Motor neuron (in vitro differentiated cells): ENCODE results near the gene UGT1A7. TPM values are rescaled to one million over a fixed set of nuclear protein-coding genes. Genes with fewer than 3 reads are reported as not detected.
"Not testable (repeated sequence)": the region's sequence is repeated elsewhere in the genome, so short reads cannot be mapped to it uniquely, and the experiment has no call there.

ENCODE experiments used
- ATAC-seq, 8 experiments: fragments of 200-7000 bp; cut with Tn5 transposase; replicated peaks in 6 of 8; 2 replicates each; pipeline ENCODE4 v1.8.0; 2021; ENCODE audit warnings: mild to moderate bottlenecking in 8 of 8, moderate library complexity in 8 of 8
- H3K27ac ChIP-seq, 2 donors: fragments of 250-450 bp; sonication (Bioruptor Pico); 2 replicates each; pipeline ENCODE4 v1.9.0; 2021; ENCODE audit warnings: antibody characterized with exemption in 2 of 2, mild to moderate bottlenecking in 2 of 2, moderate library complexity in 1 of 2
- H3K4me1 ChIP-seq, 2 donors: fragments of 250-450 bp; sonication (Bioruptor Pico); replicated peaks in 1 of 2; 2 replicates each; pipeline ENCODE4 v1.6.1; 2021; ENCODE audit warnings: antibody characterized with exemption in 2 of 2, mild to moderate bottlenecking in 2 of 2, moderate library complexity in 1 of 2
- H3K4me3 ChIP-seq, 5 donors: fragments of 250-450 bp; sonication (Bioruptor Pico); 2 replicates each; pipeline ENCODE4 v1.9.0; 2021; ENCODE audit warnings: antibody characterized with exemption in 5 of 5, mild to moderate bottlenecking in 5 of 5, moderate library complexity in 4 of 5
- WGBS, 10 experiments: fragments of 450-650 bp; shearing (Covaris generic); methylation state at CpG; one replicate each; pipeline ENCODE4 v1.0.0; 2022; 5-methylcytosine and 5-hydroxymethylcytosine counted together
- in situ Hi-C, 9 experiments: fragments of 400-800 bp; cut with MboI; loops; one replicate each; pipeline ENCODE4 v1.15.0; 2021; ENCODE audit warnings: low sequenced_read_pairs in 9 of 9, low pct_unique_long_range_greater_than_20kb in 2 of 9; ENCODE audit not compliant: unreplicated experiment in 9 of 9
- total RNA-seq, 8 experiments: library from RNA; unstranded; fragments of 300-600 nt; gene quantifications; 2 replicates each; pipeline versions ENCODE4 v1.2.3 to v1.2.4, GENCODE V29; 2022

The UGT1A7 gene
- total RNA-seq, result 10 to 100 TPM in 1 of 8 experiments, 1 to 10 TPM in 2, under 1 TPM in 3, not detected in 2; 0.09 to 41.0 (median 0.82) TPM

GRCh38 chr2:233681521-233682099 lies at the start of gene UGT1A7:
UGT1A7 (plus strand) TSS chr2:233681901; CDS start chr2:233681938, 37 bp downstream.
- 20 to 100% (median 65%) methylated on average over 1 to 5 of the region's 5 CpGs for WGBS, 10 experiments
- Histone ChIP-seq H3K27ac (no peak within 1 kb of the TSS), H3K4me1 (no peaks in the 10 kb centered on the region), H3K4me3 (no peak within 1 kb of the TSS)
- no peak for ATAC-seq
- in situ Hi-C loops, result no loop called here

DNA sequence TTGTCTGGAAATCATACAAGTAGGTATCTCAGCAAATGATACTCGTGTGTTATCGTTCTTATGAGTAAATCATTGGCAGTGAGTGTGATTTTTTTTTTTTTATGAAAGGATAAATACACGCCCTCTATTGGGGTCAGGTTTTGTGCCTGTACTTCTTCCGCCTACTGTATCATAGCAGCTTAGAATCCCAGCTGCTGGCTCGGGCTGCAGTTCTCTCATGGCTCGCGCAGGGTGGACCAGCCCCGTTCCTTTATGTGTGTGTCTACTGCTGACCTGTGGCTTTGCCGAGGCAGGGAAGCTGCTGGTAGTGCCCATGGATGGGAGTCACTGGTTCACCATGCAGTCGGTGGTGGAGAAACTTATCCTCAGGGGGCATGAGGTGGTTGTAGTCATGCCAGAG lies 45.4 kb upstream of the UGT1A7 start, which contains the start of gene UGT1A10:
TSS of gene UGT1A10 (plus strand) at position 143 of the 400 bp plus-strand sequence. CDS start at position 218, 75 bp downstream.
- H3K27ac ChIP-seq, H3K4me3 ChIP-seq, ATAC-seq, H3K4me1 ChIP-seq, in situ Hi-C loops: not testable (repeated sequence)
- WGBS, 10 experiments, result 20 to 88% (median 79%) methylated on average over 1 to 9 of the region's 10 CpGs; no CpG with 5 or more reads in 1 of the 10 experiments

GRCh38 chr2:233638836-233639235 lies 42.9 kb upstream of the UGT1A7 start:
- Histone ChIP-seq H3K4me3 (no peak overlapping the region), H3K4me1 (no peaks in the 10 kb centered on the region), H3K27ac (no peak overlapping the region)
- in situ Hi-C loops, result no loop called here
- ATAC-seq, result peak in 1 of 8 experiments; percentile 17
- 0 to 80% (median 44%) methylated on average over 1 to 5 of the region's 5 CpGs; no CpG with 5 or more reads in 4 of the 10 experiments for WGBS, 10 experiments

DNA sequence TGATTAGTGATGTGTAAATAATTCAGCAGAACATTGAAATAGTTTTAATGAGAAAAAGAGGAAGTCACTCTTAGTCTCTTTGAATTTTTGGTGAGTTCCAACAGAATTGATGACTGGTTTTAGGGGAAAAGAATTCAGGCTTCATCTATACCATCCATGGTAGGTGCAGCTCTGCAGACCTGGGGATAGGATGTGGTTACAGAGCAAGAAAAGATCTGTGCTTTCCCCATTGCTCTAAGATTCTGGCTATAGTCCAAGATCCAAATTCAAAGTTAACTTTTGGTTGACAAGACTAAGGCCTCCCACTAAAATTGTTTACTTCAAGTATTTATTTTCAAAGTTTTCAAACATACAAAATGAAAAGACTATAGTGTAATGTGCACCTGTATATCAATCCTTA lies 41.8 kb upstream of the UGT1A7 start:
- Histone ChIP-seq H3K4me3 (no peak overlapping the region), H3K4me1 (no peaks in the 10 kb centered on the region), H3K27ac (no peak overlapping the region)
- no peak for ATAC-seq
- in situ Hi-C loops, result no loop called here

- ATAC-seq, result peak in 3 of 8 experiments; percentile 41 to 50 (median 45)
Measured at GRCh38 chr2:233643128-233643527, 38.6 kb upstream of the UGT1A7 start.

GRCh38 chr2:233646033-233646432 lies 35.7 kb upstream of the UGT1A7 start:
- 38 to 100% (median 73%) methylated on average over 1 to 2 of the region's 3 CpGs; no CpG with 5 or more reads in 1 of the 10 experiments for WGBS, 10 experiments
- H3K4me3 ChIP-seq, in situ Hi-C loops, H3K27ac ChIP-seq, ATAC-seq, H3K4me1 ChIP-seq: not testable (repeated sequence)

More at GRCh38 chr2:233643128-233643527, 38.6 kb upstream of the UGT1A7 start:
- in situ Hi-C loops, result no loop called here
- H3K4me3 ChIP-seq, result no peak overlapping the region
- WGBS, 10 experiments, result 80 to 88% methylated on average over 1 of the region's 1 CpG; no CpG with 5 or more reads in 8 of the 10 experiments
- no peak overlapping the region for H3K27ac ChIP-seq
- H3K4me1 ChIP-seq, result no peaks in the 10 kb centered on the region

- in situ Hi-C loops, result no loop called here
- 40 to 92% (median 83%) methylated on average over 1 to 4 of the region's 4 CpGs; no CpG with 5 or more reads in 1 of the 10 experiments for WGBS, 10 experiments
- Histone ChIP-seq H3K4me1 (no peaks in the 10 kb centered on the region), H3K4me3 (no peak overlapping the region), H3K27ac (no peak overlapping the region)
- ATAC-seq, result no peak
Measured at GRCh38 chr2:233650981-233651380, 30.7 kb upstream of the UGT1A7 start.

- no peak for ATAC-seq
- no peaks in the 10 kb centered on the region for H3K4me1 ChIP-seq
- no peak overlapping the region for H3K27ac ChIP-seq
- H3K4me3 ChIP-seq, result no peak overlapping the region
- 88 to 100% (median 100%) methylated on average over 2 of the region's 2 CpGs; no CpG with 5 or more reads in 4 of the 10 experiments for WGBS, 10 experiments
- in situ Hi-C loops, result no loop called here
Measured at GRCh38 chr2:233651430-233651829, 30.3 kb upstream of the UGT1A7 start.

- no peaks in the 10 kb centered on the region for H3K4me1 ChIP-seq
- no peak for ATAC-seq
- no peak overlapping the region for H3K27ac ChIP-seq
- H3K4me3 ChIP-seq, result no peak overlapping the region
- in situ Hi-C loops, result no loop called here
- 34 to 100% (median 69%) methylated on average over 1 to 6 of the region's 6 CpGs; no CpG with 5 or more reads in 1 of the 10 experiments for WGBS, 10 experiments
Measured at GRCh38 chr2:233654501-233654900, 27.2 kb upstream of the UGT1A7 start.

- Histone ChIP-seq H3K4me3 (no peak overlapping the region), H3K27ac (no peak overlapping the region), H3K4me1 (no peaks in the 10 kb centered on the region)
- in situ Hi-C loops, result no loop called here
- whole genome bisulfite sequencing, 10 experiments, result 50 to 100% (median 60%) methylated on average over 1 of the region's 1 CpG; no CpG with 5 or more reads in 3 of the 10 experiments
- ATAC-seq, result no peak
Measured at GRCh38 chr2:233655043-233655442, 26.7 kb upstream of the UGT1A7 start.

- in situ Hi-C loops, H3K27ac ChIP-seq, H3K4me3 ChIP-seq, H3K4me1 ChIP-seq: not testable (repeated sequence)
- ATAC-seq, result peak in 6 of 8 experiments; percentile 32 to 99 (median 74)
- WGBS, 10 experiments, result 80 to 100% methylated on average over 1 of the region's 3 CpGs; no CpG with 5 or more reads in 8 of the 10 experiments
Measured at GRCh38 chr2:233655943-233656342, 25.8 kb upstream of the UGT1A7 start.

DNA sequence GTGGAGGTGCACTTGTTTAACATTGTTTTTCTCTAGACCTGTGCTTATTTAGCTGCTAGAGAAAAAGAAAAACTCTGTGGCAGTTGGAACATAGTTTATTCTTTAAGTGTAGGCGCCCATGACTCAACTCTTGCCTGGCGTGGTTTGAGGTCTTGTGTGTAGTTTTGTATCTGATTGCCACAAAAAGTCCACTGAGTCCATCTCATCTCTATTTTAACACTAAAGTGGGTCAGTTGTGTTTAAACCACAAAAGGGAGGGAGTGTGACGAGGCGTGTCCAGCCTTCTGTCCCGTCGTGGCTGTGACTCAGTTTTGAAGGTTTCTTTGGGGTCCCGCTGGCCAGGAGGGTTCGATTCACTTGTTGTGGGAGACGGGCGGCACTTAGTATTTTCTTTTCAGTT lies 25.3 kb upstream of the UGT1A7 start:
- 60 to 86% (median 67%) methylated on average over 2 to 7 of the region's 10 CpGs; no CpG with 5 or more reads in 3 of the 10 experiments for WGBS, 10 experiments

DNA sequence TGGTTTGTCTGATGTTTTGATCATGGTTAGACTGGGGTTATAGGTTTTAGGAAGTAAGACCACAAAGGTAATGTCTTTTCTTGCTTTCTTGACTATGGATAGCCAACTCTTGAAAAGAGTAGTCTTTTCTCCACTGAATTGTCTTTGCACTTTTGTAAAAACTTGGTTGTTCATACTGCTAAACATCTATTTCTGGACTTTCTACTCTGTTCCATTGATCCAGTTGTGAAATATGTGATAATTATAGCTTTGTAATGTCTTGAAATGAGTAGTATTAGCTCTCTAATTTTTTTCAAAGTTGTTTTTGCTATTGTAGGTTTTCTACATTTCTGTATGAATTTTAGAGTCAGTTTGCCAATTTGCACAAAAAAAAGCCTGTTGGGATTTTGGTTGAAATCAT lies 23.1 kb upstream of the UGT1A7 start:
- no peak overlapping the region for H3K27ac ChIP-seq
- ATAC-seq, result no peak
- H3K4me3 ChIP-seq, result no peak overlapping the region
- H3K4me1 ChIP-seq, result no peaks in the 10 kb centered on the region
- in situ Hi-C loops, result no loop called here

More for the DNA sequence above, 25.3 kb upstream of the UGT1A7 start:
- ATAC-seq, result no peak
- no peaks in the 10 kb centered on the region for H3K4me1 ChIP-seq
- H3K27ac ChIP-seq, result no peak overlapping the region
- in situ Hi-C loops, result no loop called here
- H3K4me3 ChIP-seq, result no peak overlapping the region

DNA sequence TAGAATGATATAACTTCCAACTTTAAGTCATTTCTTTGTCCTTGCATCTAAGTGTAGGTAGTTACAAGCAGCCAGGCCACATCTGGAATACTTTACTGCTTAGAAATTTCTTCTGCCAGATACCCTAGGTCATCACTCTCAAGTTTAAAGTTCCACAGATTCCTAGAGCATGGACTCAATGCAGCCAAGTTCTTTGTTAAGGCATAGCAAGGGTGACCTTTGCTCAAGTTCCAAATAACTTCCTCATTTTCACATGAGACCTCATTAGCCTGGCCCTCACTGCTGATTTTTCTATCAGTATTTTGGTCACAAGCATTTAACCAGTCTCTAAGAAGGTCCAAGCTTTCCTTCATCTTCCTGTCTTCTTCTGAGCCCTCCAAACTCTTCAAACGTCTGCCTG lies 17.8 kb upstream of the UGT1A7 start:
- in situ Hi-C loops, result no loop called here
- no peak overlapping the region for H3K27ac ChIP-seq
- no peaks in the 10 kb centered on the region for H3K4me1 ChIP-seq
- no peak for ATAC-seq
- WGBS, 10 experiments, result 0 to 71% (median 20%) methylated on average over 1 of the region's 1 CpG; no CpG with 5 or more reads in 3 of the 10 experiments
- no peak overlapping the region for H3K4me3 ChIP-seq
